ENCODE measurements around the gene PLEKHJ1. TPM values are rescaled to one million over a fixed set of nuclear protein-coding genes. Genes with fewer than 3 reads are reported as not detected.

PLEKHJ1 gene
- total and polyA plus RNA-seq, 9 of the 15 experiments (the other 6 are each of a cell fraction or from before 2014, with no cell fraction given), result 1.5 to 188 (median 63.9) TPM

DNA sequence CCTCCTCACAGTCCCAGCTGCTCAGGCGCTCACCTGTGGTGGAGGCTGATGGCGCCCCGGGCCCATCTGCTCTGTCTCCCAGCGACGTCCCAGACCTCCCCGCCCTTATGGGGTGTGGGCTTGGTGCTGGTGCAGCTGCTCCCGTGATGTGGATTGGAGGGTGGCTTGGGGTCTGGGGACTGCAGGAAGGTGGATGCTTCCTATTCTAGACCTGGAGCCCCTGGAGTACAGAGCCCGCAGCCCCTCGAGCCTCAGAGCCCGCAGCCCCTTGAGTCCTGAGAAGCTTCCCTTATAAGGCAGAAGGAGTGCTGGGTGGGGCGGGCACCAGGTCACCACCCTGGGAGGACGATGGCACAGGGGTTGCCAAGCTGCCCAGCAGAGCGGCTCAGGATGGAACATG, 40.8 kb downstream of the PLEKHJ1 start:
- peaks cover 88% of the 10 kb centered on the region; the same call in 1 of the 3 replicates for H3K36me3 ChIP-seq (ENCODE audit: control insufficient read depth, insufficient read depth, low read length)
- POLR2A ChIA-PET, result interaction anchor here (0.6 to 1.0 kb wide), 2 partner anchors 13 to 688 kb away, joined by 3 to 6 read pairs; no protein-coding TSS in a partner anchor
- FAIRE-seq (no peak), ATAC-seq (no peak), DNase-seq (ENCODE audit: extremely low read depth in 1 of 4, low spot score in 3 of 4) (no peak)
- H3K4me2 ChIP-seq (ENCODE audit: insufficient read depth, low read length), result no peak overlapping the region
- CTCF ChIA-PET (ENCODE audit: low intra/inter-chr PET ratio), result no interaction called here
- no peak overlapping the region for H3K27ac ChIP-seq (ENCODE audit: extremely low read depth, low read depth, low read length)
- H3K9me1 ChIP-seq (ENCODE audit: control insufficient read depth, insufficient read depth, low read length), result no peaks in the 10 kb centered on the region
- H3K9me3 ChIP-seq (replicated peaks; ENCODE audit: control insufficient read depth, insufficient read depth, low read depth, low read length), result no peaks in the 10 kb centered on the region
- intact Hi-C loops (cut with micrococcal nuclease) (no loop called here), in situ Hi-C loops (cut with MboI) (no loop called here)
- no TSS peak for BruUV-seq (replicated peaks)
- peaks cover 0 to 59% of the 10 kb centered on the region in 2 experiments; a peak in 2 of 5 replicates for H3K4me1 ChIP-seq (replicated peaks in 1 of 2; ENCODE audit: control insufficient read depth in 2 of 2, insufficient read depth in 2 of 2, low read length in 2 of 2)
- no peak overlapping the region for H3K4me3 ChIP-seq
- peaks cover 20% of the 10 kb centered on the region for H4K20me1 ChIP-seq (replicated peaks; ENCODE audit: control insufficient read depth, insufficient read depth, low read length)
- H3K27me3 ChIP-seq (ENCODE audit: control insufficient read depth in 2 of 2, insufficient read depth in 2 of 2, low read length in 2 of 2), result no peaks in the 10 kb centered on the region
- H3K79me2 ChIP-seq (ENCODE audit: control insufficient read depth, insufficient read depth, low read length), result peaks cover 25% of the 10 kb centered on the region
- no peak overlapping the region for H2AFZ ChIP-seq (ENCODE audit: low read depth, low read length)
- TF ChIP-seq L3MBTL2 (IDR thresholded peaks at IDR 0.05) (no peak), TAF15 (IDR thresholded peaks at IDR 0.05; ENCODE audit: low read depth, low read length) (no peak), POLR2G (IDR thresholded peaks at IDR 0.05; ENCODE audit: low read depth, low read length) (0 out of 2 replicates have a peak, but pooled peaks have one; percentile 24)
- H3K9ac ChIP-seq (ENCODE audit: insufficient read depth in 1 of 2, low read depth in 2 of 2, low read length in 2 of 2), result no peak overlapping the region; a peak in 1 of 4 replicates
- 95% methylated on average over 13 of the region's 13 CpGs for WGBS (ENCODE audit: insufficient coverage, low coverage, missing lambda C conversion rate)

DNA sequence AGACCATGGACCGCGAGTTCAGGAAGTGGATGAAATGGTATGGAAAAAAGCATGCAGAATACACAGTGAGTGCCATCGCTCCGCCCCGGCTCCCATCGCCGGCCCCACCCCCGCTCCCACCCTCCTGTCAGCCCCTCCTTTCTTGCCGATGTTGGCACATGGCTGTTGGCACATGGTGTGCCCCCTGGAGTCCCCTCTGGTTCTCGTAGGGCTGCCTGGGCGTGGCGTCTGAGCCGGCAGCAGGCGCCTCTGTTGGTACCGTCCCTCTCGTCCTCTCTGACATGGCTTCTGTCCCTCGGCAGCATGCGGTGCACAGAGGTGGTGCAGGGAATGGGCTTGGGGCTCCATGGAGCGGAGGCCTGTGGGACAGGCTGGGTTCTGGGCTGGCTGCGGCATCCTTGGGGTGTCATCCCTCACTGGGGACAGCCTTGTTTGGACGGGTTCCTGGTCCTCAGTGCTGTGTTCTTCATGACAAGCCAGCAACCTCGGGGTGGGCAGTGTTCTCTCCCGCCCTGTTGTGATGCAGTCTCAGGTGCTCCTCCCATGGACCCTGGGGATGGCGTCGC, 41.5 kb downstream of the PLEKHJ1 start:
- Histone ChIP-seq H3K4me3 (no peak overlapping the region), H3K9ac (ENCODE audit: insufficient read depth in 1 of 2, low read depth in 2 of 2, low read length in 2 of 2) (no peak overlapping the region; a peak in 1 of 4 replicates), H3K36me3 (ENCODE audit: control insufficient read depth, insufficient read depth, low read length) (peaks cover 90% of the 10 kb centered on the region; the same call in 1 of the 3 replicates), H2AFZ (ENCODE audit: low read depth, low read length) (no peak overlapping the region), H4K20me1 (replicated peaks; ENCODE audit: control insufficient read depth, insufficient read depth, low read length) (peaks cover 20% of the 10 kb centered on the region), H3K27ac (ENCODE audit: extremely low read depth, low read depth, low read length) (no peak overlapping the region), H3K4me2 (ENCODE audit: insufficient read depth, low read length) (no peak overlapping the region), H3K79me2 (ENCODE audit: control insufficient read depth, insufficient read depth, low read length) (peaks cover 25% of the 10 kb centered on the region), H3K4me1 (replicated peaks in 1 of 2; ENCODE audit: control insufficient read depth in 2 of 2, insufficient read depth in 2 of 2, low read length in 2 of 2) (peaks cover 0 to 59% of the 10 kb centered on the region in 2 experiments; a peak in 2 of 5 replicates), H3K27me3 (ENCODE audit: control insufficient read depth in 2 of 2, insufficient read depth in 2 of 2, low read length in 2 of 2) (no peaks in the 10 kb centered on the region), H3K9me3 (replicated peaks; ENCODE audit: control insufficient read depth, insufficient read depth, low read depth, low read length) (no peaks in the 10 kb centered on the region), H3K9me1 (ENCODE audit: control insufficient read depth, insufficient read depth, low read length) (peaks cover 3% of the 10 kb centered on the region)
- POLR2A ChIA-PET, result no interaction called here
- intact Hi-C loops (cut with micrococcal nuclease) (no loop called here), in situ Hi-C loops (cut with MboI) (no loop called here)
- ATAC-seq (no peak), FAIRE-seq (no peak), DNase-seq (ENCODE audit: extremely low read depth in 1 of 4, low spot score in 3 of 4) (no peak)
- TF ChIP-seq, protein P1, sequence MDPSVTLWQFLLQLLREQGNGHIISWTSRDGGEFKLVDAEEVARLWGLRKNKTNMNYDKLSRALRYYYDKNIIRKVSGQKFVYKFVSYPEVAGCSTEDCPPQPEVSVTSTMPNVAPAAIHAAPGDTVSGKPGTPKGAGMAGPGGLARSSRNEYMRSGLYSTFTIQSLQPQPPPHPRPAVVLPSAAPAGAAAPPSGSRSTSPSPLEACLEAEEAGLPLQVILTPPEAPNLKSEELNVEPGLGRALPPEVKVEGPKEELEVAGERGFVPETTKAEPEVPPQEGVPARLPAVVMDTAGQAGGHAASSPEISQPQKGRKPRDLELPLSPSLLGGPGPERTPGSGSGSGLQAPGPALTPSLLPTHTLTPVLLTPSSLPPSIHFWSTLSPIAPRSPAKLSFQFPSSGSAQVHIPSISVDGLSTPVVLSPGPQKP (CRISPR knock-in tag; IDR thresholded peaks at IDR 0.05), result no peak
- peak; percentile 17 for TF ChIP-seq RBM22 (IDR thresholded peaks at IDR 0.05; ENCODE audit: low read depth, low read length, poor library complexity, severe bottlenecking)
- TF ChIP-seq POLR2AphosphoS5 (IDR thresholded peaks at IDR 0.05; ENCODE audit: control insufficient read depth, insufficient read depth, low read depth, low read length), result peak; percentile 8; the same call in 1 of the 2 replicates
- TF ChIP-seq POLR2G (IDR thresholded peaks at IDR 0.05; ENCODE audit: low read depth, low read length), result peak; percentile 24; the same call in 1 of the 2 replicates
- BruUV-seq (replicated peaks), result no TSS peak
- WGBS (ENCODE audit: insufficient coverage, low coverage, missing lambda C conversion rate), result 93% methylated on average over 18 of the region's 25 CpGs
- CTCF ChIA-PET (ENCODE audit: low intra/inter-chr PET ratio), result no interaction called here

Data from K562 (cell line).